ENCODE results near the gene MRPL43. TPM values are rescaled to one million over a fixed set of nuclear protein-coding genes. Genes with fewer than 3 reads are reported as not detected.

Gene MRPL43
- total RNA-seq, 2 donors from 2014 or later, result 98.3 to 119 TPM

DNA sequence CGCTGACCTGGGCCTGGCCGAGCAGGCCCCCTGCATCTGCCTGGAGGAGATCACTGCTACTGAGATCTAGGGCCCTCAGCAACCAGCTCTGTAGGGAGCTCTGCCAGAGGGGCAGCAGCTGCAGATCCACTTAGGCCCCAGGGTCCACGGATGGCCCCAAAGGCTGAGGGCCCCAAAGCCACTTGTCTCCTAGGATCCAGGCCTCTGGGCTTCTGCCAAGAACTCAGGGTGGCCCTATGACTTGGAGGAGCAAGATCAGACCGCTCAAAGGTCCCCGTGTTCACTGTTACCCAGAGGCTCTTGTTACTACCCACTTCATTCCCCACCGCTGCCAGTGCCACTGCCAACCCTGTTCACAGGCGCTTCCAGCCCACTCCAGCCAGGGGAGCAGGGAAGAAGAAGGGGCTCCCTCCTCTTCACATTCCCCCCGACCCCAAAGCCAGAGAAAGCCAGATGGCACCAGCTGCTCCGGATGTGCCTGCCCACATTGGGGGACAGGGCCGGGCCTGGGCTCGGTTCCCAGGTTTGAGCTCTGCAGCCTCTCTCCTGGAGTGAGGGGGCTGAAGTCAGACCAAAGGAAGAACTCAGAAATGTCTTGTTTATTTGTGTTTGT is 19.9 kb upstream of the MRPL43 start:
- Histone ChIP-seq H3K4me1 (replicated peaks) (peaks cover 1% of the 10 kb centered on the region), H3K27me3 (replicated peaks; ENCODE audit: insufficient read depth) (no peaks in the 10 kb centered on the region), H3K9me3 (no peaks in the 10 kb centered on the region), H3K27ac (peak overlapping the region in 1 of 2 donors; percentile 27), H3K36me3 (peaks cover 3 to 15% of the 10 kb centered on the region in 2 donors), H3K4me3 (no peak overlapping the region)
- intact Hi-C loops (cut with DNase I), result no loop called here
- TF ChIP-seq POLR2A (IDR thresholded peaks at IDR 0.05) (no peak), POLR2AphosphoS5 (IDR thresholded peaks at IDR 0.05) (no peak), CTCF (IDR thresholded peaks at IDR 0.05) (no peak)
- DNase-seq (ENCODE audit: low spot score), result no peak
- 43% methylated on average over 11 of the region's 11 CpGs for WGBS

GRCh38 chr10:101006593-101007098 is 19.3 kb upstream of the MRPL43 start:
- DNase-seq (ENCODE audit: low spot score), result no peak
- TF ChIP-seq CTCF (IDR thresholded peaks at IDR 0.05), result no peak
- no peak for TF ChIP-seq POLR2AphosphoS5 (IDR thresholded peaks at IDR 0.05)
- TF ChIP-seq POLR2A (IDR thresholded peaks at IDR 0.05), result no peak
- intact Hi-C loops (cut with DNase I), result no loop called here
- Histone ChIP-seq H3K4me3 (no peak overlapping the region), H3K4me1 (replicated peaks) (peaks cover 7% of the 10 kb centered on the region), H3K9me3 (no peaks in the 10 kb centered on the region), H3K36me3 (peaks cover 3 to 15% of the 10 kb centered on the region in 2 donors), H3K27me3 (replicated peaks; ENCODE audit: insufficient read depth) (no peaks in the 10 kb centered on the region), H3K27ac (peak overlapping the region in 1 of 2 donors; percentile 27)
- 78% methylated on average over 33 of the region's 33 CpGs for WGBS

DNA sequence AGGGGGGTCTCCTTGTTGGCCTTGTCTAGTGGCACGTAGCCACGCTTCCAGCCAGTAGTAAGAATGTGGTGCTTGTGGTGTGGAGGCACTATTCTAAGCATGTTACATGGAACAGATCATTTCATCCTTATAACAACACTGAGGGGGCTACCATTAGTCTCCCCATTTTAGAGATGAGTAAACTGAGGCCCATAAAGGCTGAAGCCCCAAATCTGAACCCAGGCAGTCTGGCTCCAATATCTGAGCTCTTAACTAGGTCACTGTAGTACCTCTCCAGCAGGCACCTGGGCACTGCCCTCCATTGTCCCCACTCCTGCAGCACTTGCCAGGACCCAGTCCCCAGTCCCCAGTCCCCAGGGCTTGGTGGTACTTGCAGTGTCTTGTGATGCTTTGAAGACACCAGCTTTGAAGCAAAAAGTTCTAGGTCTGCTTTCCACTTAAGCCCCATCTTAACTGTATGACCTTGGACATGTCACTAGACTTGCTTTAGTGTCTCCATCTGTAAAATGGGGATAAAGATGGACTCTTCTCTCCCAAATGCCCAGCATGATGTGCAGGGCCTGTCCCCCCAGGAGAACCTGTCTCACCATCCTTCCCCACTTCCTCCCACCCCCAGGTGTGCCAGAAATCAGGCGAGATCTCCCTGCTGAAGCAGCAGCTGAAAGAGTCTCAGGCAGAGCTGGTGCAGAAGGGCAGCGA is 18.7 kb upstream of the MRPL43 start:
- H3K4me3 ChIP-seq, result no peak overlapping the region
- no peak overlapping the region for H3K27ac ChIP-seq
- no peaks in the 10 kb centered on the region for H3K27me3 ChIP-seq (replicated peaks; ENCODE audit: insufficient read depth)
- intact Hi-C loops (cut with DNase I), result no loop called here
- TF ChIP-seq POLR2A (IDR thresholded peaks at IDR 0.05), result no peak
- no peak for DNase-seq (ENCODE audit: low spot score)
- H3K4me1 ChIP-seq (replicated peaks), result peaks cover 12% of the 10 kb centered on the region
- no peaks in the 10 kb centered on the region for H3K9me3 ChIP-seq
- WGBS, result 89% methylated on average over 4 of the region's 4 CpGs
- H3K36me3 ChIP-seq, result peaks cover 3 to 15% of the 10 kb centered on the region in 2 donors

GRCh38 chr10:101005361-101005760 is 18.1 kb upstream of the MRPL43 start:
- WGBS, result 87% methylated on average over 23 of the region's 23 CpGs
- Histone ChIP-seq H3K27me3 (replicated peaks; ENCODE audit: insufficient read depth) (no peaks in the 10 kb centered on the region), H3K4me3 (no peak overlapping the region), H3K4me1 (replicated peaks) (peaks cover 14% of the 10 kb centered on the region), H3K9me3 (no peaks in the 10 kb centered on the region), H3K27ac (no peak overlapping the region), H3K36me3 (peaks cover 3 to 15% of the 10 kb centered on the region in 2 donors)
- intact Hi-C loops (cut with DNase I), result no loop called here
- DNase-seq (ENCODE audit: low spot score), result no peak
- TF ChIP-seq POLR2AphosphoS5 (IDR thresholded peaks at IDR 0.05) (no peak), CTCF (IDR thresholded peaks at IDR 0.05) (no peak), POLR2A (IDR thresholded peaks at IDR 0.05) (no peak)

DNA sequence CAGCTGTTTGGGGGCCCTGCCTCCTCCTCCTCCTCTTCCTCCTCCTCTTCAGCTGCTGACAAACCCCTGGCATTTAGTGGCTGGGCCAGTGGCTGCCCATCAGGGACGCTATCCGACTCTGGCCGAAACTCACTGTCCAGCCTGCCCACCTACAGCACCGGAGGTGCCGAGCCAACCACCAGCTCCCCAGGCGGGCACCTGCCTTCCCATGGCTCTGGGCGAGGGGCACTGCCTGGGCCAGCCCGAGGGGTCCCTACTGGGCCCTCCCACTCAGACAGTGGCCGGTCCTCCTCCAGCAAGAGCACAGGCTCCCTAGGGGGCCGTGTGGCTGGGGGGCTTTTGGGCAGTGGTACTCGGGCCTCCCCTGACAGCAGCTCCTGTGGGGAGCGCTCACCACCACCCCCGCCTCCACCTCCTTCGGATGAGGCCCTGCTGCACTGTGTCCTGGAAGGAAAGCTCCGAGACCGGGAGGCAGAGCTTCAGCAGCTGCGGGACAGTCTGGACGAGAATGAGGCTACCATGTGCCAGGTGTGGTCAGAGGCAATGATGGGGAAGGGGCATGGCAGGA is 16.4 kb upstream of the MRPL43 start:
- Histone ChIP-seq H3K4me3 (no peak overlapping the region), H3K27me3 (replicated peaks; ENCODE audit: insufficient read depth) (no peaks in the 10 kb centered on the region), H3K36me3 (peaks cover 3 to 15% of the 10 kb centered on the region in 2 donors), H3K27ac (no peak overlapping the region), H3K4me1 (replicated peaks) (peaks cover 14% of the 10 kb centered on the region), H3K9me3 (no peaks in the 10 kb centered on the region)
- no peak for DNase-seq (ENCODE audit: low spot score)
- 91% methylated on average over 18 of the region's 18 CpGs for WGBS
- intact Hi-C loops (cut with DNase I), result no loop called here
- TF ChIP-seq POLR2A (IDR thresholded peaks at IDR 0.05), result no peak
- TF ChIP-seq CTCF (IDR thresholded peaks at IDR 0.05), result no peak
- TF ChIP-seq POLR2AphosphoS5 (IDR thresholded peaks at IDR 0.05), result no peak
